Measurements from ENCODE around the gene CCDC178. TPM values are rescaled to one million over a fixed set of nuclear protein-coding genes. Genes with fewer than 3 reads are reported as not detected.
A peak's percentile ranks its signal among the peaks of the same experiment; 100 is the strongest.

The CCDC178 gene, protein sequence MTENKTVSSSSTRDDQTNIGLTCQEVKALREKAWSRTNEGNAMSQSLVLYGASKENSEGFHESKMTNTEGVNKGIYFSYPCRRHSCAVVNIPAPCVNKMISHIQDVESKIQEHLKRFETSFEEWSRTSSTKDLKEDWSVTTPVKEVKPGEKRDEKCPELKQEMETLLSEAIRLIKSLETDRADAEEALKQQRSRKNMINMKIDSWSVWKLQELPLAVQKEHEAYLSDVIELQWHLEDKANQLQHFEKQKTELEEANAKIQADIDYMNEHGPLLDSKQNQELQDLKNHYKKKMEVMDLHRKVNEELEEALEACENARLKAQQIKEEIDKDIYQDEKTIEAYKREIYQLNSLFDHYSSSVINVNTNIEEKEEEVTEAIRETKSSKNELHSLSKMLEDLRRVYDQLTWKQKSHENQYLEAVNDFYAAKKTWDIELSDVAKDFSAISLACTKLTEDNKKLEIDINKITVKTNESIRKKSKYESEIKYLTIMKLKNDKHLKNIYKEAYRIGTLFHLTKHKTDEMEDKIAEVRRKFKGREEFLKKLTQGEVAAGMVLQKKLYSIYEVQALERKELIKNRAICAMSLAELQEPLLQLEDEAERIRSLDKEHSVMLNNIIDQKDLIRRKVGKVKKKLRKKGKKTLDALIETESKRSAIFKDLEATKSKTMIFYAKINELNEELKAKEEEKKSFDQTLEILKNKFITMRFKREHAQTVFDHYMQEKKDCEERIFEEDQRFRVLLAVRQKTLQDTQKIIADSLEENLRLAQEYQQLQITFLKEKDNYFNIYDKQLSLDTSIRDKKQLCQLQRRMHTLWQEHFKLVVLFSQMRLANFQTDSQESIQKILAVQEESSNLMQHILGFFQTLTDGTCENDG
- total RNA-seq (1 to 10 TPM; 1.5 to 3.4 TPM), polyA plus RNA-seq (ENCODE audit: insufficient read length in 2 of 2) (1 to 10 TPM; 1.2 to 2.2 TPM)
- long read RNA-seq, donor 1, partial matches to known transcripts, result 0 of 1 reads
- long read RNA-seq, donor 1, other reads (novel, unspliced or antisense), result 0 of 1 reads
- long read RNA-seq, donor 2, result 0 reads
- long read RNA-seq, donor 3, result 0 reads
- long read RNA-seq, donor 4, result 0 reads

GRCh38 chr18:33440060-33441043 is at the start of gene CCDC178:
CCDC178 (minus strand) TSS chr18:33440721; CDS start chr18:33412088, 28,633 bp downstream.
- WGBS (ENCODE audit: insufficient coverage), result under 1% methylated on average over 65 of the region's 77 CpGs
- Histone ChIP-seq H3K36me3 (ENCODE audit: control insufficient read depth, insufficient read depth, low read length) (no peaks in the 10 kb centered on the region), H3K9me3 (ENCODE audit: control insufficient read depth, insufficient read depth, low read length) (no peaks in the 10 kb centered on the region), H3K27me3 (ENCODE audit: control insufficient read depth, insufficient read depth, low read length) (no peaks in the 10 kb centered on the region), H3K4me1 (ENCODE audit: control insufficient read depth, insufficient read depth, low read length) (no peaks in the 10 kb centered on the region), H3K27ac (ENCODE audit: low read depth, low read length) (peak within 1 kb of the TSS; percentile 20), H3K4me3 (ENCODE audit: low read depth, low read length) (peak within 1 kb of the TSS; percentile 37)
- peak; percentile 26 to 90 (median 45) for DNase-seq (ENCODE audit: low read depth in 4 of 6, low spot score in 6 of 6)

- no peaks in the 10 kb centered on the region for H3K36me3 ChIP-seq (ENCODE audit: control insufficient read depth, insufficient read depth, low read length)
- no peak overlapping the region for H3K27ac ChIP-seq (ENCODE audit: low read depth, low read length)
- no peaks in the 10 kb centered on the region for H3K4me1 ChIP-seq (ENCODE audit: control insufficient read depth, insufficient read depth, low read length)
- no peaks in the 10 kb centered on the region for H3K9me3 ChIP-seq (ENCODE audit: control insufficient read depth, insufficient read depth, low read length)
- DNase-seq (ENCODE audit: low read depth in 4 of 6, low spot score in 6 of 6), result no peak
- no peak overlapping the region for H3K4me3 ChIP-seq (ENCODE audit: low read depth, low read length)
- no CpG with 5 or more reads among the region's 1 CpG for WGBS (ENCODE audit: insufficient coverage)
- H3K27me3 ChIP-seq (ENCODE audit: control insufficient read depth, insufficient read depth, low read length), result no peaks in the 10 kb centered on the region
Observed at GRCh38 chr18:33483908-33484307, 43.4 kb upstream of the CCDC178 start.

DNA sequence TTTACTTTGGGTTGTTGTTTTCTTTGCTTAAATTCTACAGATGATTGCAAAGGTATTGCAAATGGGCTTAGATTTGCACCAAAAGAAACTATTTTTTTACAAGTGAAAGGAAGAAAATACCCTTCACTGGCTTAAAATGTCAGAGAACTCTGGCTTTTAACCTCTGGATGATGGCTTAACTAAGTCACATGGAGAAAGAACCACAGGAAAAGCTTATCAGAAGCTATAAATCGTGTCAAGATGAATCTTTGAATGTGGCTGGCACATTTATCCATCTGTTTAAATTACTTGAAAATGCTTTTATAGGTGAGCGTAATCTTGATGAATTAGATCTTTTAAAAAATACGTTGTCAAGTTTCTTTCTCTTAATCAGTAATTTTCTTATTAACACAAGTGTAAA is 32.0 kb upstream of the CCDC178 start:
- WGBS (ENCODE audit: insufficient coverage), result 20% methylated on average over 1 of the region's 3 CpGs
- H3K4me3 ChIP-seq (ENCODE audit: low read depth, low read length), result no peak overlapping the region
- DNase-seq (ENCODE audit: low read depth in 4 of 6, low spot score in 6 of 6), result no peak
- no peak overlapping the region for H3K27ac ChIP-seq (ENCODE audit: low read depth, low read length)
- no peaks in the 10 kb centered on the region for H3K9me3 ChIP-seq (ENCODE audit: control insufficient read depth, insufficient read depth, low read length)
- no peaks in the 10 kb centered on the region for H3K36me3 ChIP-seq (ENCODE audit: control insufficient read depth, insufficient read depth, low read length)
- H3K4me1 ChIP-seq (ENCODE audit: control insufficient read depth, insufficient read depth, low read length), result no peaks in the 10 kb centered on the region
- H3K27me3 ChIP-seq (ENCODE audit: control insufficient read depth, insufficient read depth, low read length), result no peaks in the 10 kb centered on the region

DNA sequence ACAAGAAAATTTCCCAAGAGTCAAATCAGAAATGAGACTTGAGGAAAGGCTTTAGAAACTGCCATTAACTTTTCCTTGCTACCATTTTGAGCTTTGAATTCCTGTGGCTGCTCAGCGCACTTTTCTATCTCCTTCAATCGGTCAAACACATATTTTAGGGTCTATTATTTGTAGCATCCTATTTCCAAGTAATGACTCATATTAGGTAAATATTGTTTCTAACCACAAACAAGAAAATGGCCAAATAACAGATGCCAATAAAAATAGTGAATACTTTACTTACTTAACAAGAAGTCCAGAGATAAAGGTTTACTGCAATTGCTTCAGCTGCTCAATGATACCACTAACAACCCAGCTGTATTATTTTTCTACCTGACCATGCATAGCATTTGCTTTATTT is 29.7 kb upstream of the CCDC178 start:
- Histone ChIP-seq H3K36me3 (ENCODE audit: control insufficient read depth, insufficient read depth, low read length) (no peaks in the 10 kb centered on the region), H3K27me3 (ENCODE audit: control insufficient read depth, insufficient read depth, low read length) (no peaks in the 10 kb centered on the region), H3K27ac (ENCODE audit: low read depth, low read length) (no peak overlapping the region), H3K9me3 (ENCODE audit: control insufficient read depth, insufficient read depth, low read length) (no peaks in the 10 kb centered on the region), H3K4me3 (ENCODE audit: low read depth, low read length) (no peak overlapping the region), H3K4me1 (ENCODE audit: control insufficient read depth, insufficient read depth, low read length) (no peaks in the 10 kb centered on the region)
- DNase-seq (ENCODE audit: low read depth in 4 of 6, low spot score in 6 of 6), result no peak
- WGBS (ENCODE audit: insufficient coverage), result no CpG with 5 or more reads among the region's 2 CpGs

GRCh38 chr18:33469699-33470098 is 29.2 kb upstream of the CCDC178 start:
- no peaks in the 10 kb centered on the region for H3K9me3 ChIP-seq (ENCODE audit: control insufficient read depth, insufficient read depth, low read length)
- DNase-seq (ENCODE audit: low read depth in 4 of 6, low spot score in 6 of 6), result no peak
- H3K27me3 ChIP-seq (ENCODE audit: control insufficient read depth, insufficient read depth, low read length), result no peaks in the 10 kb centered on the region
- no CpG with 5 or more reads among the region's 3 CpGs for WGBS (ENCODE audit: insufficient coverage)
- no peak overlapping the region for H3K27ac ChIP-seq (ENCODE audit: low read depth, low read length)
- H3K36me3 ChIP-seq (ENCODE audit: control insufficient read depth, insufficient read depth, low read length), result no peaks in the 10 kb centered on the region
- H3K4me3 ChIP-seq (ENCODE audit: low read depth, low read length), result no peak overlapping the region
- no peaks in the 10 kb centered on the region for H3K4me1 ChIP-seq (ENCODE audit: control insufficient read depth, insufficient read depth, low read length)

- H3K27ac ChIP-seq (ENCODE audit: low read depth, low read length), result no peak overlapping the region
- no peak for DNase-seq (ENCODE audit: low read depth in 4 of 6, low spot score in 6 of 6)
- H3K4me1 ChIP-seq (ENCODE audit: control insufficient read depth, insufficient read depth, low read length), result no peaks in the 10 kb centered on the region
- no peaks in the 10 kb centered on the region for H3K9me3 ChIP-seq (ENCODE audit: control insufficient read depth, insufficient read depth, low read length)
- H3K27me3 ChIP-seq (ENCODE audit: control insufficient read depth, insufficient read depth, low read length), result no peaks in the 10 kb centered on the region
- WGBS (ENCODE audit: insufficient coverage), result no CpG with 5 or more reads among the region's 1 CpG
- H3K4me3 ChIP-seq (ENCODE audit: low read depth, low read length), result no peak overlapping the region
- no peaks in the 10 kb centered on the region for H3K36me3 ChIP-seq (ENCODE audit: control insufficient read depth, insufficient read depth, low read length)
Observed at GRCh38 chr18:33467531-33467930, 27.0 kb upstream of the CCDC178 start.

DNA sequence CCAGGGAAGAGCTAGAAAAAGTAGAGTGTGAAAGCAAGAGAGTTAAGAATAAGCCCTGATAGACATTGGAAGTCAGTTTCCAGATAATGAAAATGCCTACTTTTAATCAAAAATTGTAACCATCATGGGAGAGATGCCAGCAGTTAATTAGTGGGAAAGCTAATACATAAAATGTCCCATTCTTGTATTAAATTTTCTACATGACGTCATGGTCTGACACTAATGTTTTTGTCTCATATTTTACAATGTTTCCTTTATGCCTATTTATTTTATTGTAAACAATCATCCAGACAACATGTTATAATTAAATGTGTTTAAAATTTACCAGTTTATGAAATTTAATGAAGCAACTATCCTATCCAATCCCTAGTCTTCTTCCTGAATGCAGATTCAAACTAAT is 26.3 kb upstream of the CCDC178 start:
- Histone ChIP-seq H3K9me3 (ENCODE audit: control insufficient read depth, insufficient read depth, low read length) (no peaks in the 10 kb centered on the region), H3K27ac (ENCODE audit: low read depth, low read length) (no peak overlapping the region), H3K27me3 (ENCODE audit: control insufficient read depth, insufficient read depth, low read length) (no peaks in the 10 kb centered on the region), H3K4me1 (ENCODE audit: control insufficient read depth, insufficient read depth, low read length) (no peaks in the 10 kb centered on the region), H3K36me3 (ENCODE audit: control insufficient read depth, insufficient read depth, low read length) (no peaks in the 10 kb centered on the region), H3K4me3 (ENCODE audit: low read depth, low read length) (no peak overlapping the region)
- no CpG with 5 or more reads among the region's 1 CpG for WGBS (ENCODE audit: insufficient coverage)
- no peak for DNase-seq (ENCODE audit: low read depth in 4 of 6, low spot score in 6 of 6)

GRCh38 chr18:33460681-33461080 is 20.2 kb upstream of the CCDC178 start:
- Histone ChIP-seq H3K36me3 (ENCODE audit: control insufficient read depth, insufficient read depth, low read length) (no peaks in the 10 kb centered on the region), H3K9me3 (ENCODE audit: control insufficient read depth, insufficient read depth, low read length) (no peaks in the 10 kb centered on the region), H3K27me3 (ENCODE audit: control insufficient read depth, insufficient read depth, low read length) (no peaks in the 10 kb centered on the region), H3K27ac (ENCODE audit: low read depth, low read length) (no peak overlapping the region), H3K4me3 (ENCODE audit: low read depth, low read length) (no peak overlapping the region), H3K4me1 (ENCODE audit: control insufficient read depth, insufficient read depth, low read length) (no peaks in the 10 kb centered on the region)
- WGBS (ENCODE audit: insufficient coverage), result no CpG with 5 or more reads among the region's 1 CpG
- no peak for DNase-seq (ENCODE audit: low read depth in 4 of 6, low spot score in 6 of 6)

- Histone ChIP-seq H3K36me3 (ENCODE audit: control insufficient read depth, insufficient read depth, low read length) (no peaks in the 10 kb centered on the region), H3K4me1 (ENCODE audit: control insufficient read depth, insufficient read depth, low read length) (no peaks in the 10 kb centered on the region), H3K4me3 (ENCODE audit: low read depth, low read length) (no peak overlapping the region), H3K27ac (ENCODE audit: low read depth, low read length) (no peak overlapping the region), H3K9me3 (ENCODE audit: control insufficient read depth, insufficient read depth, low read length) (no peaks in the 10 kb centered on the region), H3K27me3 (ENCODE audit: control insufficient read depth, insufficient read depth, low read length) (no peaks in the 10 kb centered on the region)
- DNase-seq (ENCODE audit: low read depth in 4 of 6, low spot score in 6 of 6), result no peak
Observed at GRCh38 chr18:33459612-33460011, 19.1 kb upstream of the CCDC178 start.

Data from spinal cord (tissue), 10 donors.